GM23248 (cell line): ENCODE results near the gene VAMP4. TPM values are rescaled to one million over a fixed set of nuclear protein-coding genes. Genes with fewer than 3 reads are reported as not detected.

Source experiments
- DNase-seq: peaks from one replicate; pipeline ENCODE4 v3.0.0-alpha.2; 2015
- H2AFZ ChIP-seq: fragments of 200-600 bp; sonication (generic); 2 replicates; pipeline ENCODE4 v1.6.1; 2016; ENCODE audit warnings: antibody characterized with exemption
- H3F3A ChIP-seq: fragments of 200-600 bp; sonication (generic); 2 replicates; pipeline ENCODE4 v1.6.1; 2016; ENCODE audit warnings: mild to moderate bottlenecking, antibody characterized with exemption, mixed run types; ENCODE audit not compliant: insufficient read depth
- H3K27ac ChIP-seq: fragments of 200-600 bp; sonication (generic); 2 replicates; pipeline ENCODE4 v1.5.1; 2016; ENCODE audit warnings: mild to moderate bottlenecking
- H3K27me3 ChIP-seq: fragments of 200-600 bp; sonication (generic); replicated peaks from 2 replicates; pipeline ENCODE4 v1.6.1; 2016; ENCODE audit warnings: mild to moderate bottlenecking; ENCODE audit not compliant: insufficient read depth
- H3K36me3 ChIP-seq: fragments of 200-600 bp; sonication (generic); 2 replicates; pipeline ENCODE4 v1.6.1; 2016; ENCODE audit warnings: low read depth, mild to moderate bottlenecking
- H3K4me1 ChIP-seq: fragments of 200-600 bp; sonication (generic); 2 replicates; pipeline ENCODE4 v1.6.1; 2016; ENCODE audit warnings: mild to moderate bottlenecking; ENCODE audit not compliant: insufficient read depth
- H3K4me2 ChIP-seq: fragments of 200-600 bp; sonication (generic); one replicate; pipeline ENCODE4 v1.6.1; 2016; ENCODE audit warnings: mild to moderate bottlenecking; ENCODE audit not compliant: unreplicated experiment
- H3K4me3 ChIP-seq: fragments of 200-600 bp; sonication (generic); 2 replicates; pipeline ENCODE4 v1.5.1; 2016; ENCODE audit warnings: mild to moderate bottlenecking
- H3K79me2 ChIP-seq: fragments of 200-600 bp; sonication (generic); 2 replicates; pipeline ENCODE4 v1.6.1; 2016; ENCODE audit warnings: mild to moderate bottlenecking; ENCODE audit not compliant: insufficient read depth
- H3K9ac ChIP-seq: fragments of 200-600 bp; sonication (generic); 2 replicates; pipeline ENCODE4 v1.6.1; 2016; ENCODE audit warnings: mild to moderate bottlenecking
- H3K9me2 ChIP-seq: fragments of 200-600 bp; sonication (generic); 2 replicates; pipeline ENCODE4 v1.6.1; 2016; ENCODE audit warnings: mixed run types, mild to moderate bottlenecking, moderate library complexity; ENCODE audit not compliant: insufficient read depth
- H3K9me3 ChIP-seq: fragments of 200-600 bp; sonication (generic); one replicate; pipeline ENCODE4 v1.6.1; 2017; ENCODE audit warnings: low read depth
- H4K20me1 ChIP-seq: fragments of 200-600 bp; sonication (generic); 2 replicates; pipeline ENCODE4 v1.6.0; 2016; ENCODE audit not compliant: insufficient read depth
- EZH2 ChIP-seq: fragments of 200-600 bp; sonication (generic); IDR thresholded peaks from 2 replicates; pipeline ENCODE4 v1.6.1; 2018; ENCODE audit warnings: antibody characterized with exemption, mild to moderate bottlenecking; ENCODE audit not compliant: insufficient read depth, poor library complexity, severe bottlenecking
- EZH2phosphoT487 ChIP-seq: fragments of 200-600 bp; sonication (generic); IDR thresholded peaks from 2 replicates; pipeline ENCODE4 v1.6.1; 2018; ENCODE audit warnings: antibody characterized with exemption, moderate library complexity, mild to moderate bottlenecking, low read depth; ENCODE audit not compliant: insufficient read depth
- WGBS, 2 experiments: methylation state at CpG; one replicate each; pipeline ENCODE4 v1.1.6; 2015 to 2017; ENCODE audit warnings: low lambda C conversion rate in 2 of 2, low coverage in 1 of 2; ENCODE audit errors: missing lambda C conversion rate in 2 of 2; 5-methylcytosine and 5-hydroxymethylcytosine counted together
- in situ Hi-C: fragments of 300-500 bp; cut with MboI; formaldehyde crosslinking; loops from 2 replicates; pipeline ENCODE4 v1.15.0; 2020
- polyA plus RNA-seq: library from polyadenylated mRNA; unstranded; fragments of >200 nt; fragmentation: Nextera tagmentation; extraction: Ambion mirVana; gene quantifications from 2 replicates; pipeline ENCODE4 v1.2.1, GENCODE V29; 2016
- total RNA-seq: library from RNA; depleted of rRNA; stranded (reverse); fragments of >200 nt; shearing (Covaris generic); gene quantifications from 2 replicates; pipeline ENCODE4 v1.2.3, GENCODE V29; 2014

VAMP4 gene
- total and polyA plus RNA-seq, 2 experiments from 2014 or later: 7.3 to 21.2 TPM

DNA sequence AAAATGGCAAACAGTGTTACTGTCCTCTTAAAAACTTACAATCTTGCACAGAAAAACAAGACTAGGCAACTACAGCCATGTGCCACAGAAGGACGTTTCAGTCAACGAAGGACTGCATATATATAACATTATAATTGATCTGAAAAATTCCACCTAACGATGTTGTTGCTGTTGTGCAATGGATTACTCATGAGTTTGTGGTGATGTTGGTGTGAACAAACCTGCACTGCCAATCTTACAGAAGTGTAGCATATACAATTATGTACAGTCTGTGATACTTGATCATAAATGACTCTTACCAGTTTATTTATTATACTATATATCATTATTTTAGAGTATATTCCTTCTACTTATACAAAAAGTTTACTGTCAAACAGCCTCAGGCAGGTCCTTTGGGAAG, 6.8 kb upstream of the VAMP4 start:
- no peak overlapping the region for H3K4me3 ChIP-seq
- H3K9ac ChIP-seq: no peak overlapping the region
- DNase-seq: no peak
- H3K27me3 ChIP-seq: no peaks in the 10 kb centered on the region
- H2AFZ ChIP-seq: no peak overlapping the region
- no peak for TF ChIP-seq EZH2
- no peak for TF ChIP-seq EZH2phosphoT487
- H3K79me2 ChIP-seq: no peaks in the 10 kb centered on the region
- 75 to 84% methylated on average over 3 of the region's 3 CpGs for WGBS, 2 experiments
- no peaks in the 10 kb centered on the region for H3K36me3 ChIP-seq
- H3K9me2 ChIP-seq: no peaks in the 10 kb centered on the region
- H4K20me1 ChIP-seq: no peaks in the 10 kb centered on the region
- no peaks in the 10 kb centered on the region for H3K9me3 ChIP-seq
- H3K4me2 ChIP-seq: no peak overlapping the region
- H3K27ac ChIP-seq: no peak overlapping the region
- in situ Hi-C loops: no loop called here
- H3K4me1 ChIP-seq: peaks cover 5% of the 10 kb centered on the region
- peaks cover 9% of the 10 kb centered on the region for H3F3A ChIP-seq

DNA sequence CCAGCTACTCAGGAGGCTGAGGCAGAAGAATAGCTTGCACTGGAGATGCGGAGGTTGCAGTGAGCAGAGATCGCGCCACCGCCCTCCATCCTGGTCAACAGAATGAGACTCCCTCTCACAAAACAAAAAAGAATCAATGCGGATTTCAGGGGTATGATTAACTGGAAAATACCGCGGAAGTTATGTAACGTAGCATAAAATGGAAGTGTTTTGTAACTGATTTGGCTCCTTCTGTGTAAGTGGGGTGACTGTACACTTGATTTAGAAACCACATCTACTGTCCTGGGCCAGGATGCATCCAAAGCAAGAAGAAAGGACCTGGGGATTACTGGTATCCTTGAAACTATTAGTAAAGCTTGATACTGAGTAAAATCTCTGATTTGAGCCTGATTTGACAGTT, 3.1 kb upstream of the VAMP4 start:
- no peak overlapping the region for H3K9ac ChIP-seq
- H3K4me1 ChIP-seq: peaks cover 17% of the 10 kb centered on the region
- H3F3A ChIP-seq: peaks cover 34% of the 10 kb centered on the region
- in situ Hi-C loops: no loop called here
- H3K9me3 ChIP-seq: no peaks in the 10 kb centered on the region
- 97 to 98% methylated on average over 8 of the region's 8 CpGs for WGBS, 2 experiments
- peaks cover 18% of the 10 kb centered on the region for H3K79me2 ChIP-seq
- H3K4me3 ChIP-seq: no peak overlapping the region
- no peak for DNase-seq
- TF ChIP-seq EZH2phosphoT487: no peak
- no peak overlapping the region for H3K27ac ChIP-seq
- H4K20me1 ChIP-seq: no peaks in the 10 kb centered on the region
- H3K36me3 ChIP-seq: no peaks in the 10 kb centered on the region
- no peaks in the 10 kb centered on the region for H3K27me3 ChIP-seq
- H3K9me2 ChIP-seq: no peaks in the 10 kb centered on the region
- no peak overlapping the region for H3K4me2 ChIP-seq
- no peak overlapping the region for H2AFZ ChIP-seq

DNA sequence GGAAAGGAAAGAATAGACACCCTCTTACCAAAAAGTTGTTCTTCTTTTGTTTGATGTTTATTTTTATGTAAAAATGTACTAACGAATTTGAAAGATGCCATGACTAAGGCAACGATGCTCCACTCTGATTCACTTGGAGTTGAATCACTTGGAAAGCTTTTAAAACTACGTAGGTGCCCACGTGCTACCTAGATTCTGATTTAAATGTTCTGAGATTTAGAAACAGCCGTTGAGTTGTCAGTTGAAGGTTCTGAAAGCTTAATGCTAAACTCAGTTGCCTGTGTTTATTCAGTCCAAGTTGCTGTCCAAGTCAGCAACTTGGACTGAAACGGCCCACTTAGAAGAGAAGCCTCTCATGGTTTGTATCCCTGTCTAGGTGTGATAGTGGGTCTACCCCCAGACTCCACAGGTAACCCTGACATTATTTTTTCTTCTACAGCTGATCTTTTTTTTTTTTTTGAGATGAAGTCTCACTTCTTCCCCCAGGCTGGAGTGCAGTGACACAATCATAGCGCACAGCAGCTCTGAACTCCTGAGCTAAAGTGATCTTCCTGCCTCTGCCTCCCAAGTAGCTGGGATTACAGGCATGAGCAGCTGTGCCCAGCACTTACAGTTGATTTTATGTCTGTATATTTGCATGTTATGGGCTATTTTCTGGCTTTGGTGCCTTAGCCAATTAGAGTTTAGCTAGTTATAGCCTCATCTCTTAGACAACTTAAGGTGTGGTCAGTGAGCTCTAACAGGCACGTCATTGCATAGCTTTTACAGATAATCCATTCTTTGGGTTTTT, 1.4 kb upstream of the VAMP4 start:
- in situ Hi-C loops: no loop called here
- Histone ChIP-seq H3K4me1 (peaks cover 34% of the 10 kb centered on the region), H3K9me2 (no peaks in the 10 kb centered on the region), H3K36me3 (no peaks in the 10 kb centered on the region), H3K9me3 (no peaks in the 10 kb centered on the region), H3K27ac (peak overlapping the region; percentile 98), H3K9ac (peak overlapping the region; percentile 92), H3K4me2 (peak overlapping the region; percentile 99), H4K20me1 (no peaks in the 10 kb centered on the region), H2AFZ (peak overlapping the region; percentile 95), H3K79me2 (peaks cover 35% of the 10 kb centered on the region), H3K4me3 (peak overlapping the region; percentile 96), H3F3A (peaks cover 37% of the 10 kb centered on the region), H3K27me3 (no peaks in the 10 kb centered on the region)
- no peak for TF ChIP-seq EZH2
- TF ChIP-seq EZH2phosphoT487: no peak
- WGBS, 2 experiments: 16 to 18% methylated on average over 8 of the region's 8 CpGs
- DNase-seq: peak; percentile 95

DNA sequence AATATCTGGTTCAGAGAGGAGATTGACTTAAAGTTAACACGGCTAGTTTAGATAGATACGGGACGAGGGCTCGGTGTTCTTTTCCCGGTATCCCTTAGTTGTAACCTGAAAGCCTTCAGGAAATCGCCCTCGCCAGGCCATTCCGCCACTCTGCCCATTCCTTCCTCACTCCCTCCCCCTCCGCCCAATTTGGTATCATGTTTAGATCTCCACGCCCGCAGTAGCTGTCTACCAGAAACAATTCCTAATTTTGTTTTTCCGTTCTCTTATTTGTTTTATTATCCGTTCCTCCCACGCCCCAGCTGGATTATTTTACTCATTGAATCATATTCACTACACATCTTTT, 685 bp upstream of the VAMP4 start:
- Histone ChIP-seq H3K9me3 (no peaks in the 10 kb centered on the region), H3K4me1 (peaks cover 34% of the 10 kb centered on the region), H2AFZ (peak overlapping the region; percentile 95), H3K79me2 (peaks cover 42% of the 10 kb centered on the region), H3K4me3 (peak overlapping the region; percentile 96), H3K27me3 (no peaks in the 10 kb centered on the region), H3K27ac (peak overlapping the region; percentile 98), H3K36me3 (peaks cover 4% of the 10 kb centered on the region; the same call in 1 of the 2 replicates), H3K9ac (peak overlapping the region; percentile 92), H3F3A (peaks cover 37% of the 10 kb centered on the region), H4K20me1 (no peaks in the 10 kb centered on the region), H3K9me2 (no peaks in the 10 kb centered on the region), H3K4me2 (peak overlapping the region; percentile 99)
- in situ Hi-C loops: no loop called here
- TF ChIP-seq EZH2phosphoT487 (no peak), EZH2 (no peak)
- 1% methylated on average over 14 of the region's 14 CpGs for WGBS, 2 experiments
- peak; percentile 81 for DNase-seq
